WTC11 (cell line): ENCODE data around the gene XRCC4. TPM values are rescaled to one million over a fixed set of nuclear protein-coding genes. Genes with fewer than 3 reads are reported as not detected.

Experiments used
- ATAC-seq: fragments of 200-7000 bp; cut with Tn5 transposase; 2 replicates; pipeline ENCODE4 v1.10.0; 2021; ENCODE audit warnings: mild to moderate bottlenecking, moderate library complexity
- CTCF ChIA-PET: fragments of 300-600 bp; sonication (Branson Sonifier 250); formaldehyde crosslinking; loops from one replicate; lab custom pipeline; 2021; ENCODE audit warnings: antibody characterized with exemption; lab: Charles Lee
- POLR2A ChIA-PET: fragments of 350-600 bp; sonication (Branson Sonifier 250); formaldehyde crosslinking; loops from one replicate; lab custom pipeline; 2021; ENCODE audit warnings: antibody characterized with exemption; lab: Charles Lee
- DNase-seq: peaks from one replicate; pipeline ENCODE4 v3.0.0; 2021; ENCODE audit warnings: low spot score
- H3K27ac Mint-ChIP-seq: 2 replicates; pipeline ENCODE4 v1.8.0; 2021; ENCODE audit warnings: mixed read lengths
- H3K27me3 Mint-ChIP-seq: 2 replicates; pipeline ENCODE4 v1.8.0; 2021; ENCODE audit warnings: low read depth, mild to moderate bottlenecking, moderate library complexity, mixed read lengths
- H3K36me3 Mint-ChIP-seq: 2 replicates; pipeline ENCODE4 v1.8.0; 2021; ENCODE audit warnings: mixed read lengths
- H3K4me1 Mint-ChIP-seq: 2 replicates; pipeline ENCODE4 v1.8.0; 2022; ENCODE audit warnings: mixed read lengths
- H3K4me3 Mint-ChIP-seq: 2 replicates; pipeline ENCODE4 v1.8.0; 2021; ENCODE audit warnings: mild to moderate bottlenecking, moderate library complexity, mixed read lengths
- H3K9me3 Mint-ChIP-seq: 2 replicates; pipeline ENCODE4 v1.8.0; 2021; ENCODE audit warnings: mixed read lengths
- ELF4 ChIP-seq: sonication (generic); formaldehyde crosslinking; IDR thresholded peaks from 2 replicates; pipeline ENCODE4 v1.8.1; 2022; ENCODE audit warnings: low read depth, mild to moderate bottlenecking, moderate library complexity, missing genetic modification reagents
- FOXJ3 ChIP-seq: sonication (generic); formaldehyde crosslinking; IDR thresholded peaks from 2 replicates; pipeline ENCODE4 v1.9.0; 2021; ENCODE audit warnings: missing genetic modification reagents, mild to moderate bottlenecking, borderline replicate concordance
- FOXK1 ChIP-seq: sonication (generic); formaldehyde crosslinking; IDR thresholded peaks from 2 replicates; pipeline ENCODE4 v1.8.0; 2022; ENCODE audit warnings: mild to moderate bottlenecking, moderate library complexity, missing genetic modification reagents
- GRHL2 ChIP-seq: fragments of 250-450 bp; sonication (Bioruptor Pico); IDR thresholded peaks from 2 replicates; pipeline ENCODE4 v1.8.0; 2022; ENCODE audit warnings: mild to moderate bottlenecking, moderate library complexity; ENCODE audit not compliant: insufficient replicate concordance, severe bottlenecking
- KAT7 ChIP-seq: sonication (generic); formaldehyde crosslinking; IDR thresholded peaks from 2 replicates; pipeline ENCODE4 v1.8.1; 2023; ENCODE audit warnings: missing genetic modification reagents, mild to moderate bottlenecking, borderline replicate concordance
- MXD4 ChIP-seq: fragments of 250-450 bp; sonication (Bioruptor Pico); IDR thresholded peaks from 2 replicates; pipeline ENCODE4 v1.8.0; 2021; ENCODE audit warnings: mild to moderate bottlenecking, moderate library complexity, borderline replicate concordance
- OVOL2 ChIP-seq: fragments of 250-450 bp; sonication (Bioruptor Pico); IDR thresholded peaks from 2 replicates; pipeline ENCODE4 v1.9.0; 2021; ENCODE audit warnings: mild to moderate bottlenecking, borderline replicate concordance
- RELA ChIP-seq: sonication (generic); formaldehyde crosslinking; IDR thresholded peaks from 2 replicates; pipeline ENCODE4 v1.8.1; 2022; ENCODE audit warnings: missing genetic modification reagents, mild to moderate bottlenecking, borderline replicate concordance
- SMAD3 ChIP-seq: sonication (generic); formaldehyde crosslinking; IDR thresholded peaks from 2 replicates; pipeline ENCODE4 v1.8.0; 2022; ENCODE audit warnings: missing genetic modification reagents, mild to moderate bottlenecking, borderline replicate concordance
- ZNF138 ChIP-seq: sonication (generic); formaldehyde crosslinking; conservative IDR thresholded peaks from 2 replicates; pipeline ENCODE4 v1.8.1; 2022; ENCODE audit warnings: mild to moderate bottlenecking, moderate library complexity, missing genetic modification reagents
- ZNF219 ChIP-seq: sonication (generic); formaldehyde crosslinking; IDR thresholded peaks from 2 replicates; pipeline ENCODE4 v1.8.0; 2023; ENCODE audit warnings: missing genetic modification reagents, mild to moderate bottlenecking, borderline replicate concordance
- ZNF263 ChIP-seq: sonication (generic); formaldehyde crosslinking; IDR thresholded peaks from 2 replicates; pipeline ENCODE4 v1.8.1; 2022; ENCODE audit warnings: low read depth, mild to moderate bottlenecking, moderate library complexity, missing genetic modification reagents
- total RNA-seq: library from RNA; stranded (reverse); gene quantifications from 3 replicates; pipeline ENCODE4 v1.2.3, GENCODE V29; 2021
- TF ChIP-seq, protein P1 (sequence below): sonication (generic); formaldehyde crosslinking; IDR thresholded peaks from 2 replicates; pipeline ENCODE4 v1.8.1; 2023; ENCODE audit warnings: mild to moderate bottlenecking, missing genetic modification reagents, moderate library complexity
- TF ChIP-seq, protein P2 (sequence below): sonication (generic); formaldehyde crosslinking; IDR thresholded peaks from 2 replicates; pipeline ENCODE4 v1.8.0; 2022; ENCODE audit warnings: mild to moderate bottlenecking, missing genetic modification reagents
- TF ChIP-seq, protein P3 (sequence below): fragments of 200-600 bp; IDR thresholded peaks from 2 replicates; pipeline ENCODE4 v1.8.0; 2022; ENCODE audit warnings: antibody characterized with exemption
- TF ChIP-seq, protein P4 (sequence below): sonication (generic); formaldehyde crosslinking; IDR thresholded peaks from 2 replicates; pipeline ENCODE4 v1.8.1; 2022; ENCODE audit warnings: low read depth, mild to moderate bottlenecking, moderate library complexity, missing genetic modification reagents, borderline replicate concordance
- TF ChIP-seq, protein P5 (sequence below): sonication (generic); formaldehyde crosslinking; IDR thresholded peaks from 2 replicates; pipeline ENCODE4 v1.8.1; 2023; ENCODE audit warnings: mild to moderate bottlenecking, missing genetic modification reagents
- TF ChIP-seq, protein P6 (sequence below): sonication (generic); formaldehyde crosslinking; IDR thresholded peaks from 2 replicates; pipeline ENCODE4 v1.8.0; 2022; ENCODE audit warnings: mild to moderate bottlenecking, missing genetic modification reagents
- TF ChIP-seq, protein P7 (sequence below): sonication (generic); formaldehyde crosslinking; IDR thresholded peaks from 2 replicates; pipeline ENCODE4 v1.8.1; 2022; ENCODE audit warnings: low read depth, missing genetic modification reagents, borderline replicate concordance
- TF ChIP-seq, protein P8 (sequence below): fragments of 250-450 bp; sonication (Bioruptor Pico); IDR thresholded peaks from 2 replicates; pipeline ENCODE4 v2.1.2; 2022; ENCODE audit warnings: mild to moderate bottlenecking, moderate library complexity

The XRCC4 gene
- total RNA-seq, 1 experiment from 2014 or later, result 13.5 TPM

DNA sequence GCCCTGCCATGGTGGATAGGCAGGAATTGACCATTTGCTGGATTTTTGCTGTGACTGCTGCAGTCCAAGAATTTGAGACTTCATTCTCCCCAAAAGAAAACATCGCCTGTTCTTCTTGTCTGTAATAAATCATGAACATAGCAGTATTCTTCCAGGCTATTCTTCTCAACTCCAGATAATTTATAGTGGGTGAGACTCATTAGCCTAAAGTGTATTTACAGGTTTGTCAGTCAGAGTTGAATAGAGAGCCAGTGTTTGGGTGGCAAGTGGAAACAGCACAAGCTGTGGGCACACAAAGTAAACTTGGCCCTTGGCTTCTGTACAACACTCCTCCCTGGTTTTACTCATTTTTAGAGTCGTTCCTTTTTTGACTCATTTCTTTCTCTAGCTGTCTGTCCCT lies 266.0 kb downstream of the XRCC4 start:
- no peak for DNase-seq
- Mint-ChIP-seq H3K36me3 (peaks cover 23% of the 10 kb centered on the region), H3K4me1 (peaks cover 31% of the 10 kb centered on the region), H3K27me3 (no peaks in the 10 kb centered on the region), H3K27ac (no peak overlapping the region), H3K4me3 (no peak overlapping the region), H3K9me3 (peaks cover 27% of the 10 kb centered on the region)
- POLR2A ChIA-PET, result no interaction called here
- no peak for ATAC-seq
- CTCF ChIA-PET, result interaction anchor here (0.6 kb wide), 1 partner anchor 230 kb away, joined by 4 read pairs; no protein-coding TSS in a partner anchor
- TF ChIP-seq, protein P1, sequence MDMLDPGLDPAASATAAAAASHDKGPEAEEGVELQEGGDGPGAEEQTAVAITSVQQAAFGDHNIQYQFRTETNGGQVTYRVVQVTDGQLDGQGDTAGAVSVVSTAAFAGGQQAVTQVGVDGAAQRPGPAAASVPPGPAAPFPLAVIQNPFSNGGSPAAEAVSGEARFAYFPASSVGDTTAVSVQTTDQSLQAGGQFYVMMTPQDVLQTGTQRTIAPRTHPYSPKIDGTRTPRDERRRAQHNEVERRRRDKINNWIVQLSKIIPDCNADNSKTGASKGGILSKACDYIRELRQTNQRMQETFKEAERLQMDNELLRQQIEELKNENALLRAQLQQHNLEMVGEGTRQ, result no peak
- TF ChIP-seq, protein P2, sequence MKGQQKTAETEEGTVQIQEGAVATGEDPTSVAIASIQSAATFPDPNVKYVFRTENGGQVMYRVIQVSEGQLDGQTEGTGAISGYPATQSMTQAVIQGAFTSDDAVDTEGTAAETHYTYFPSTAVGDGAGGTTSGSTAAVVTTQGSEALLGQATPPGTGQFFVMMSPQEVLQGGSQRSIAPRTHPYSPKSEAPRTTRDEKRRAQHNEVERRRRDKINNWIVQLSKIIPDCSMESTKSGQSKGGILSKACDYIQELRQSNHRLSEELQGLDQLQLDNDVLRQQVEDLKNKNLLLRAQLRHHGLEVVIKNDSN, result no peak
- TF ChIP-seq KAT7 (CRISPR knock-in tag) (no peak), OVOL2 (CRISPR knock-in tag) (no peak), SMAD3 (CRISPR knock-in tag) (no peak), FOXJ3 (CRISPR knock-in tag) (no peak), ZNF138 (CRISPR knock-in tag) (no peak)
- TF ChIP-seq, protein P3, sequence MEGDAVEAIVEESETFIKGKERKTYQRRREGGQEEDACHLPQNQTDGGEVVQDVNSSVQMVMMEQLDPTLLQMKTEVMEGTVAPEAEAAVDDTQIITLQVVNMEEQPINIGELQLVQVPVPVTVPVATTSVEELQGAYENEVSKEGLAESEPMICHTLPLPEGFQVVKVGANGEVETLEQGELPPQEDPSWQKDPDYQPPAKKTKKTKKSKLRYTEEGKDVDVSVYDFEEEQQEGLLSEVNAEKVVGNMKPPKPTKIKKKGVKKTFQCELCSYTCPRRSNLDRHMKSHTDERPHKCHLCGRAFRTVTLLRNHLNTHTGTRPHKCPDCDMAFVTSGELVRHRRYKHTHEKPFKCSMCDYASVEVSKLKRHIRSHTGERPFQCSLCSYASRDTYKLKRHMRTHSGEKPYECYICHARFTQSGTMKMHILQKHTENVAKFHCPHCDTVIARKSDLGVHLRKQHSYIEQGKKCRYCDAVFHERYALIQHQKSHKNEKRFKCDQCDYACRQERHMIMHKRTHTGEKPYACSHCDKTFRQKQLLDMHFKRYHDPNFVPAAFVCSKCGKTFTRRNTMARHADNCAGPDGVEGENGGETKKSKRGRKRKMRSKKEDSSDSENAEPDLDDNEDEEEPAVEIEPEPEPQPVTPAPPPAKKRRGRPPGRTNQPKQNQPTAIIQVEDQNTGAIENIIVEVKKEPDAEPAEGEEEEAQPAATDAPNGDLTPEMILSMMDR, result no peak
- TF ChIP-seq, protein P4, sequence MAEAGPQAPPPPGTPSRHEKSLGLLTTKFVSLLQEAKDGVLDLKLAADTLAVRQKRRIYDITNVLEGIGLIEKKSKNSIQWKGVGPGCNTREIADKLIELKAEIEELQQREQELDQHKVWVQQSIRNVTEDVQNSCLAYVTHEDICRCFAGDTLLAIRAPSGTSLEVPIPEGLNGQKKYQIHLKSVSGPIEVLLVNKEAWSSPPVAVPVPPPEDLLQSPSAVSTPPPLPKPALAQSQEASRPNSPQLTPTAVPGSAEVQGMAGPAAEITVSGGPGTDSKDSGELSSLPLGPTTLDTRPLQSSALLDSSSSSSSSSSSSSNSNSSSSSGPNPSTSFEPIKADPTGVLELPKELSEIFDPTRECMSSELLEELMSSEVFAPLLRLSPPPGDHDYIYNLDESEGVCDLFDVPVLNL (CRISPR knock-in tag), result no peak

DNA sequence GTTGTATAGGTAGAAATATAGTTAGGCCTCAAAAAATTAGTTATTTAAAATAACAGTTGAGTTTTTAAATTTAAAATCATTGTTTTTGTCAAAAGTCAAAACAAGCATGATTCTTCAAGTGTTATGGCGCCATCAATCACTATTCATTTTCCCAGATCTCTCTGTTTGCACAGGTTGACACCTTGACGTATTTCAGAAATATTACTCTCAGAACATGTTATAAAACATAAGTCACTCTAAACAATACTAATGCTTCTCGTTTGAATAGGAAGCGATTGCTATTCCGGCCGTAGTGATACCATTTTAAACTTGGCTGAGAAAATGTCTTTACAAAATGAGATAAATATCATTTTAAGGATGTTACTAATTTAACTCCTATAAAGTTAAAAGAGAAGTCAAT lies 268.1 kb downstream of the XRCC4 start:
- Mint-ChIP-seq H3K4me3 (no peak overlapping the region), H3K9me3 (peaks cover 48% of the 10 kb centered on the region), H3K36me3 (peaks cover 44% of the 10 kb centered on the region), H3K4me1 (peaks cover 24% of the 10 kb centered on the region)
- ChIA-PET CTCF (no interaction called here), POLR2A (no interaction called here)
- no peak for TF ChIP-seq FOXK1 (CRISPR knock-in tag)
- TF ChIP-seq GRHL2, result no peak
- TF ChIP-seq, protein P5, sequence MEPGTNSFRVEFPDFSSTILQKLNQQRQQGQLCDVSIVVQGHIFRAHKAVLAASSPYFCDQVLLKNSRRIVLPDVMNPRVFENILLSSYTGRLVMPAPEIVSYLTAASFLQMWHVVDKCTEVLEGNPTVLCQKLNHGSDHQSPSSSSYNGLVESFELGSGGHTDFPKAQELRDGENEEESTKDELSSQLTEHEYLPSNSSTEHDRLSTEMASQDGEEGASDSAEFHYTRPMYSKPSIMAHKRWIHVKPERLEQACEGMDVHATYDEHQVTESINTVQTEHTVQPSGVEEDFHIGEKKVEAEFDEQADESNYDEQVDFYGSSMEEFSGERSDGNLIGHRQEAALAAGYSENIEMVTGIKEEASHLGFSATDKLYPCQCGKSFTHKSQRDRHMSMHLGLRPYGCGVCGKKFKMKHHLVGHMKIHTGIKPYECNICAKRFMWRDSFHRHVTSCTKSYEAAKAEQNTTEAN (CRISPR knock-in tag), result no peak
- TF ChIP-seq ZNF263 (CRISPR knock-in tag), result no peak
- TF ChIP-seq, protein P1, result no peak
- TF ChIP-seq ELF4 (CRISPR knock-in tag), result no peak
- TF ChIP-seq, protein P6, sequence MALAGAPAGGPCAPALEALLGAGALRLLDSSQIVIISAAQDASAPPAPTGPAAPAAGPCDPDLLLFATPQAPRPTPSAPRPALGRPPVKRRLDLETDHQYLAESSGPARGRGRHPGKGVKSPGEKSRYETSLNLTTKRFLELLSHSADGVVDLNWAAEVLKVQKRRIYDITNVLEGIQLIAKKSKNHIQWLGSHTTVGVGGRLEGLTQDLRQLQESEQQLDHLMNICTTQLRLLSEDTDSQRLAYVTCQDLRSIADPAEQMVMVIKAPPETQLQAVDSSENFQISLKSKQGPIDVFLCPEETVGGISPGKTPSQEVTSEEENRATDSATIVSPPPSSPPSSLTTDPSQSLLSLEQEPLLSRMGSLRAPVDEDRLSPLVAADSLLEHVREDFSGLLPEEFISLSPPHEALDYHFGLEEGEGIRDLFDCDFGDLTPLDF, result no peak
- TF ChIP-seq, protein P7, sequence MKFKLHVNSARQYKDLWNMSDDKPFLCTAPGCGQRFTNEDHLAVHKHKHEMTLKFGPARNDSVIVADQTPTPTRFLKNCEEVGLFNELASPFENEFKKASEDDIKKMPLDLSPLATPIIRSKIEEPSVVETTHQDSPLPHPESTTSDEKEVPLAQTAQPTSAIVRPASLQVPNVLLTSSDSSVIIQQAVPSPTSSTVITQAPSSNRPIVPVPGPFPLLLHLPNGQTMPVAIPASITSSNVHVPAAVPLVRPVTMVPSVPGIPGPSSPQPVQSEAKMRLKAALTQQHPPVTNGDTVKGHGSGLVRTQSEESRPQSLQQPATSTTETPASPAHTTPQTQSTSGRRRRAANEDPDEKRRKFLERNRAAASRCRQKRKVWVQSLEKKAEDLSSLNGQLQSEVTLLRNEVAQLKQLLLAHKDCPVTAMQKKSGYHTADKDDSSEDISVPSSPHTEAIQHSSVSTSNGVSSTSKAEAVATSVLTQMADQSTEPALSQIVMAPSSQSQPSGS (CRISPR knock-in tag), result no peak
- no peak for TF ChIP-seq RELA (CRISPR knock-in tag)
- TF ChIP-seq, protein P8, sequence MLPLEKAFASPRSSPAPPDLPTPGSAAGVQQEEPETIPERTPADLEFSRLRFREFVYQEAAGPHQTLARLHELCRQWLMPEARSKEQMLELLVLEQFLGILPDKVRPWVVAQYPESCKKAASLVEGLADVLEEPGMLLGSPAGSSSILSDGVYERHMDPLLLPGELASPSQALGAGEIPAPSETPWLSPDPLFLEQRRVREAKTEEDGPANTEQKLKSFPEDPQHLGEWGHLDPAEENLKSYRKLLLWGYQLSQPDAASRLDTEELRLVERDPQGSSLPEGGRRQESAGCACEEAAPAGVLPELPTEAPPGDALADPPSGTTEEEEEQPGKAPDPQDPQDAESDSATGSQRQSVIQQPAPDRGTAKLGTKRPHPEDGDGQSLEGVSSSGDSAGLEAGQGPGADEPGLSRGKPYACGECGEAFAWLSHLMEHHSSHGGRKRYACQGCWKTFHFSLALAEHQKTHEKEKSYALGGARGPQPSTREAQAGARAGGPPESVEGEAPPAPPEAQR, result no peak
- no peak for TF ChIP-seq ZNF219 (CRISPR knock-in tag)
- no peak for TF ChIP-seq MXD4
- TF ChIP-seq, protein P2, result no peak
- TF ChIP-seq, all 79 proteins: peak for 0
- DNase-seq, result no peak
- ATAC-seq, result no peak
- H3K27ac Mint-ChIP-seq, result no peak overlapping the region
- H3K27me3 Mint-ChIP-seq, result peaks cover 4% of the 10 kb centered on the region; the same call in 1 of the 2 replicates
